IMR-90 (cell line): ENCODE measurements around the gene FAF1.

Experiments
- CEBPB ChIP-seq: IDR thresholded peaks from 2 replicates; pipeline ENCODE4 v1.6.1; 2012; ENCODE audit warnings: low read depth, low read length, improper control_type of control experiment
- MAFK ChIP-seq: IDR thresholded peaks from 2 replicates; pipeline ENCODE4 v1.6.1; 2012; ENCODE audit warnings: low read depth, low read length, improper control_type of control experiment
- SMC3 ChIP-seq: fragments of 150-350 bp; IDR thresholded peaks from 2 replicates; pipeline ENCODE4 v1.6.1; 2016; ENCODE audit warnings: low read depth, mild to moderate bottlenecking, antibody characterized with exemption, low read length, moderate library complexity
- TF ChIP-seq, protein P1 (sequence below): conservative IDR thresholded peaks from 2 replicates; pipeline ENCODE4 v1.5.1; 2012; ENCODE audit warnings: mild to moderate bottlenecking, low read depth, low read length, improper control_type of control experiment

DNA sequence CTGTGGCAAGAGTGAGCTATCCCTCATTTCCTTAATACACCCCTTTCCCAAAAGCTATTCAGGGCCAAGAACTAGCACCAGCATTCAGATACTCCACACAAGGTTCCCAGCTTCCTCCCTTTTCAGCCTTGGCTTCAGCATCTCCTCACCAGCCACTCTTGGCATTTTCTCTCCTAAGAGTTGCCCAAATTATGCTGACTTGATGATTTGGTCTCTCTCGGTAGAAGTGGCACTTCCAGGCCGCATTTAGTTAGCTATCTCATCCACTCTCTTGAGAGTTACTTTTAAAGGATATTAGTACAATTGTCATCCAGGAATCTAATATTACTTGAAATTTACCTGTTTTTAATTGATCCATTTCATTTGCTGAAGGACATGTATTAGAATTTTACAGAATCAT, 337.8 kb downstream of the FAF1 start:
- no peak for TF ChIP-seq CEBPB
- TF ChIP-seq MAFK = peak; percentile 62
- TF ChIP-seq, protein P1, sequence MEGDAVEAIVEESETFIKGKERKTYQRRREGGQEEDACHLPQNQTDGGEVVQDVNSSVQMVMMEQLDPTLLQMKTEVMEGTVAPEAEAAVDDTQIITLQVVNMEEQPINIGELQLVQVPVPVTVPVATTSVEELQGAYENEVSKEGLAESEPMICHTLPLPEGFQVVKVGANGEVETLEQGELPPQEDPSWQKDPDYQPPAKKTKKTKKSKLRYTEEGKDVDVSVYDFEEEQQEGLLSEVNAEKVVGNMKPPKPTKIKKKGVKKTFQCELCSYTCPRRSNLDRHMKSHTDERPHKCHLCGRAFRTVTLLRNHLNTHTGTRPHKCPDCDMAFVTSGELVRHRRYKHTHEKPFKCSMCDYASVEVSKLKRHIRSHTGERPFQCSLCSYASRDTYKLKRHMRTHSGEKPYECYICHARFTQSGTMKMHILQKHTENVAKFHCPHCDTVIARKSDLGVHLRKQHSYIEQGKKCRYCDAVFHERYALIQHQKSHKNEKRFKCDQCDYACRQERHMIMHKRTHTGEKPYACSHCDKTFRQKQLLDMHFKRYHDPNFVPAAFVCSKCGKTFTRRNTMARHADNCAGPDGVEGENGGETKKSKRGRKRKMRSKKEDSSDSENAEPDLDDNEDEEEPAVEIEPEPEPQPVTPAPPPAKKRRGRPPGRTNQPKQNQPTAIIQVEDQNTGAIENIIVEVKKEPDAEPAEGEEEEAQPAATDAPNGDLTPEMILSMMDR = no peak
- TF ChIP-seq SMC3 = no peak
